AG09319 (cell line): ENCODE measurements around the gene DOHH.
"Not testable (repeated sequence)": the region's sequence is repeated elsewhere in the genome, so short reads cannot be mapped to it uniquely, and the experiment has no call there.

ENCODE experiments used
- DNase-seq: peaks from one replicate; pipeline ENCODE4 v3.0.0-alpha.2; 2010; ENCODE audit warnings: low read depth; ENCODE audit errors: extremely low read depth
- TF ChIP-seq, protein P1 (sequence below): IDR thresholded peaks from 2 replicates; pipeline ENCODE4 v1.5.1; 2011; ENCODE audit warnings: low read depth, mild to moderate bottlenecking, inconsistent platforms, low read length, moderate library complexity

The DOHH gene

DNA sequence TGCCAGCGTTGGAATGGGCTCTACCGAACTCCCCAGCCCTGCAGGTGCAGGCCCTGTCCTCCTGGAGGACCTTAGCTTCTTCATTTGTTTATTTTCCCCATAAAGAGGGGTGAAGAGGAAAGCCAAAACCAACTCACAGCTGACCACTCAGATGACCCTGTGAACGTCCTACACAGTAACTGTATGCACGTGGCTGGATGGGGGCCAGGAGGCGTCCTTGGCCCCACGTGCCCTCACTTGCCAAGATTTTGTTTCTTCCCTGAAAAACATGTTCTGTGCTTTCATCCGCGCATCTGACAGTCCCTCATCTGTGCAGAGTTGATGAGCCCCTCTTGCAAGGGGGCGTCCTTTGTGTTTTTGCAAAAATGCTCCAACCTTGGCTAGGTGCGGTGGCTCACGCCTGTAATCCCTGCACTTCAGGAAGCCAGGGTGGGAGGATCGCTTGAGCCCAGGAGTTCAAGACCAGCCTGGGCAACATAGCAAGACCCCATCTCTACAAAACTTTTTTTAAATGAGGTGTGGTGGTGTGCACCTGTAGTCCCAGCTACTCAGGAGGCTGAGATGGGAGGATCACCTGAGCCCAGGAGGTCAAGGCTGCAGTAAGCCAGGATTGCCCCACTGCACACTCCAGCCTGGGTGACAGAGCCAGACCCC lies 33.2 kb upstream of the DOHH start:
- TF ChIP-seq, protein P1, sequence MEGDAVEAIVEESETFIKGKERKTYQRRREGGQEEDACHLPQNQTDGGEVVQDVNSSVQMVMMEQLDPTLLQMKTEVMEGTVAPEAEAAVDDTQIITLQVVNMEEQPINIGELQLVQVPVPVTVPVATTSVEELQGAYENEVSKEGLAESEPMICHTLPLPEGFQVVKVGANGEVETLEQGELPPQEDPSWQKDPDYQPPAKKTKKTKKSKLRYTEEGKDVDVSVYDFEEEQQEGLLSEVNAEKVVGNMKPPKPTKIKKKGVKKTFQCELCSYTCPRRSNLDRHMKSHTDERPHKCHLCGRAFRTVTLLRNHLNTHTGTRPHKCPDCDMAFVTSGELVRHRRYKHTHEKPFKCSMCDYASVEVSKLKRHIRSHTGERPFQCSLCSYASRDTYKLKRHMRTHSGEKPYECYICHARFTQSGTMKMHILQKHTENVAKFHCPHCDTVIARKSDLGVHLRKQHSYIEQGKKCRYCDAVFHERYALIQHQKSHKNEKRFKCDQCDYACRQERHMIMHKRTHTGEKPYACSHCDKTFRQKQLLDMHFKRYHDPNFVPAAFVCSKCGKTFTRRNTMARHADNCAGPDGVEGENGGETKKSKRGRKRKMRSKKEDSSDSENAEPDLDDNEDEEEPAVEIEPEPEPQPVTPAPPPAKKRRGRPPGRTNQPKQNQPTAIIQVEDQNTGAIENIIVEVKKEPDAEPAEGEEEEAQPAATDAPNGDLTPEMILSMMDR: no peak

DNA sequence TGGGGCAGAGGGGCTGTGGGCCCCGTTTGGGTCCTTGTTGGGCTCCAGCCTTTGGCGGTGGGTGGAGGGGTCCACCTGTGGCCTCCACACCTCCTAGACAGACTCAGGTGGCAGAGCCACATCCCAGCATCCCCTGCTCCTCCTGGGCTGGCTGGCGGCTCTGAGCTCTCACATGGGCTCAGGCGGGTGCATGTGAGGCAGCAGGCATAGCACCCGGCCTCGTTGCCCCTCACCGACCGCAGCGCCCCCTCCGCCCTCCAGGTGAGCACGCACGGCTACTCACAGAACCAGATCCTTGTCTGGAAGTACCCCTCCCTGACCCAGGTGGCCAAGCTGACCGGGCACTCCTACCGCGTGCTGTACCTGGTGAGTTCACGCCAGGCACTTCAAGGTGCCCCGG lies 32.6 kb upstream of the DOHH start:
- TF ChIP-seq, protein P1: no peak
- DNase-seq: no peak

More for the DNA sequence above, 33.2 kb upstream of the DOHH start:
- no peak for DNase-seq

DNA sequence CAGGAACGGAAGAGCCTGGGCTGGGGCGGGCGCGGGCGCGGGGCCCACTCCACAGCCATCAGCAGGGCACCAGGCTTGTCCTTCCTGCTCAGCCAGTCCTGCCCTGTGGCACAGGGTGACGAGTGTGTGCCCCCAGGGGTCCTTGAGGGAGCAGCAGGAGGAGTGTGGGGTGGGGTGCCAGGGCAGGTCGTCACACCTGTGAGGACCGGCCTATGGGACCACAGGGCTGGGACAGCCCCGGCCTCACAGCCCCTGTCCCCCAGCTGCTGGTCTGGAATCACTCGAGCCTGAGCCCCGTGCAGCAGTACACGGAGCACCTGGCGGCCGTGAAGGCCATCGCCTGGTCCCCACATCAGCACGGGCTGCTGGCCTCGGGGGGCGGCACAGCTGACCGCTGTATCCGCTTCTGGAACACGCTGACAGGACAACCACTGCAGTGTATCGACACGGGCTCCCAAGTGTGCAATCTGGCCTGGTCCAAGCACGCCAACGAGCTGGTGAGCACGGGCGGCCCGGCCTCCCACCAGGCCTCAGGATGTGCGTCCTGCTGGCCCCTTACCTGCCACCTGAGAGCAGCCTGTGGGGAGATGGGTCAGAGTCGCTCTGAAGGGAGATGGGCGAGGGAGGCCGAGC lies 31.8 kb upstream of the DOHH start:
- no peak for DNase-seq
- TF ChIP-seq, protein P1: no peak

DNA sequence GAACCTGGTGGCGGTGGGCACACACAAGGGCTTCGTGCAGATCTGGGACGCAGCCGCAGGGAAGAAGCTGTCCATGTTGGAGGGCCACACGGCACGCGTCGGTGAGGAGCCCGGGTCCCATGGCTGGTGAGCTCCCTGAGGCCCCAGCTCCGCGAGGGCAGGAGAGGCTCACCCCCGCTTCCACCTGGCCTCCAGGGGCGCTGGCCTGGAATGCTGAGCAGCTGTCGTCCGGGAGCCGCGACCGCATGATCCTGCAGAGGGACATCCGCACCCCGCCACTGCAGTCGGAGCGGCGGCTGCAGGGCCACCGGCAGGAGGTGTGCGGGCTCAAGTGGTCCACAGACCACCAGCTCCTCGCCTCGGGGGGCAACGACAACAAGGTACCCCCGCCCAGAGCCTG lies 31.2 kb upstream of the DOHH start:
- no peak for DNase-seq
- TF ChIP-seq, protein P1: no peak

DNA sequence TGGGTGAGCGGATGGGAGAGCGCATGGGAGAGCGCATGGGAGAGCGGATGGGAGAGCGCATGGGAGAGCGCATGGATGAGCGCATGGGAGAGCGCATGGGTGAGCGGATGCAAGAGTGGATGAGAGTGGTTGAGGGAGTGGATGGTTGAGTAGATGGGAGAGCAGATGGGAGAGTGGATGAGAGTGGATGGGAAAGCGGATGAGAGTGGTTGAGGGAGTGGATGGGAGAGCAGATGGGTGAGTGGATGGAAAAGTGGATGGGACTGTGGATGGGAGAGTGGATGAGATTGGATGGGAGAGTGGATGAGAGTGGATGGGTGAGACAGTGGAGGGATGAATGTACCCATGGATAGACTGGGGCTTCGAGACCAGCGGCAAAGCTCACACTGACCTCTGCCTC lies 29.9 kb upstream of the DOHH start:
- no peak for DNase-seq
- TF ChIP-seq, protein P1: no peak

DNA sequence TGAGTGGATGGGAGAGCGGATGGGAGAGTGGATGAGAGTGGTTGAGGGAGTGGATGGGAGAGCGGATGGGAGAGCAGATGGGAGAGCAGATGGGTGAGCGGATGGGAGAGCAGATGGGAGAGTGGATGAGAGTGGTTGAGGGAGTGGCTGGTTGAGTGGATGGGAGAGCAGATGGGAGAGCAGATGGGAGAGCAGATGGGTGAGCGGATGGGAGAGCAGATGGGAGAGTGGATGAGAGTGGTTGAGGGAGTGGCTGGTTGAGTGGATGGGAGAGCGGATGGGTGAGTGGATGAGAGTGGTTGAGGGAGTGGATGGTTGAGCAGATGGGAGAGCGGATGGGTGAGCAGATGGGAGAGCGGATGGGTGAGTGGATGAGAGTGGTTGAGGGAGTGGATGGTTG lies 28.8 kb upstream of the DOHH start:
- not testable (repeated sequence) for DNase-seq

DNA sequence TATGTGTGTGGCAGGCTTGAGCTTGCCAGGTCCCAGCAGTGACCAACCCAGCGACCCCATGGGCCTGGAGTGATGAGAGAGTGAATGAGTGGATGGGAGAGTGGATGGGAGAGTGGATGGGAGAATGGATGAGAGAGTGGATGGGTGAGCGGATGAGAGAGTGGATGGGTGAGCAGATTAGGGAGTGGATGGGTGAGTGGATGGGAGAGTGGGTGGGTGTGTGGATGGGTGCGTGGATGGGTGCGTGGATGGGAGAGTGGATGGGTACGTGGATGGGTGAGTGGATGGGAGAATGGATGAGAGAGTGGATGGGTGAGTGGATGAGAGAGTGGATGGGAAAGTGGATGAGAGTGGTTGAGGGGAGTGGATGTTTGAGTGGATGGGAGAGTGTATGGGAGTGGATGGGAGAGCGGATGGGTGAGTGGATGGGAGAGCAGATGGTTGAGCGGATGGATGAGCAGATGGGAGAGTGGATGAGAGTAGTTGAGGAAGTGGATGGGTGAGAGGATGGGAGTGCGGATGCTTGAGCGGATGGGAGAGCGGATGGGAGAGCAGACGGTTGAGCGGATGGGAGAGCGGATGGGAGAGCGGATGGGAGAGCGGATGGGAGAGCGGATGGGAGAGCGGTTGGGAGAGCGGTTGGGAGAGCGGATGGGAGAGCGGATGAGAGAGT lies 28.2 kb upstream of the DOHH start:
- DNase-seq: no peak
- TF ChIP-seq, protein P1: no peak
